ENCODE data around the gene KDM6A.

GRCh38 chrX:44938111-44938510 lies 65.1 kb downstream of the KDM6A start:
- TF ChIP-seq POLR2A (IDR thresholded peaks at IDR 0.05) (no peak), CTCF (IDR thresholded peaks at IDR 0.05) (no peak), EP300 (IDR thresholded peaks at IDR 0.05; ENCODE audit: low read depth) (no peak), POLR2AphosphoS5 (IDR thresholded peaks at IDR 0.05) (no peak)

Data from transverse colon (tissue), 4 donors.